ENCODE measurements around the gene PALD1. TPM values are rescaled to one million over a fixed set of nuclear protein-coding genes. Genes with fewer than 3 reads are reported as not detected.

Gene PALD1
- total and polyA plus RNA-seq, 9 of the 15 experiments (the other 6 are each of a cell fraction or from before 2014, with no cell fraction given) = 0.03 to 0.29 (median 0.09) TPM; not detected in 2

DNA sequence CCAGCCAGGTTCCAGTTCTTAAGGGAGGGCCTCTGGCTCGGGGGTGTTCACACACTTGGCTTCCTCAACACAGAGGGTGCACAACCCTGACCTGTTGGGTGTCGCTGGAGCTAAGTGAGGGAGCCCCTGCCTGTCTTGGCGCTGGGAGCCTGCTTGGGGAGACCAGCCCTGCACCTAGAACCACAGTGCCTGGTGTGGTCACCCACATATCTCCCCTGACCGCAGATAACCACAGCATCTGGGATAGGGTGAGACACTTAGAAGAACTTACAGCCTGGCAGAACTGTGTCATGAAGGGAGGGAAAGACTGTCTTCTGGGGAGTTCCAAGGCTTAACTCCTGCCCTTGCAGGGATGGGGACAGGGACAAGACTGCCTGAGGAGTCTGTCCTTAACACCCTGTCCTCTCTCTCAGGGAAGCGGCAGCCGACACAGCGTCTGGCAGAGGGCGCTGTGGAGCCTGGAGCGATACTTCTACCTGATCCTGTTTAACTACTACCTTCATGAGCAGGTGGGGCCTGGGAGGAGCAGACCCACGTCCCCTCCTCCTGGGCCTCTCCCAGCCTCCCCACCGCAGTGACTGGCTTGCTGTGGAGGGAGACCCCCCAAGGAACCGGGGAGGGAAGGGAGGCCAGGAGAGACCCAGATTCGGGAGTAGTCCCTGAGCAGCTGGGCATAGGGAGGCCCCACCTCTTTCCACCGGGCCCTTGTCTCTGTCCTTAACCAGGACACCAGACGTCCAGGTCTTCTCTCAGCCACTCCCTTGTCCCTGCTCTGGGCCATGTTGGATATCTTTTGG, 59.0 kb downstream of the PALD1 start (continued):
- TF ChIP-seq, protein P1, sequence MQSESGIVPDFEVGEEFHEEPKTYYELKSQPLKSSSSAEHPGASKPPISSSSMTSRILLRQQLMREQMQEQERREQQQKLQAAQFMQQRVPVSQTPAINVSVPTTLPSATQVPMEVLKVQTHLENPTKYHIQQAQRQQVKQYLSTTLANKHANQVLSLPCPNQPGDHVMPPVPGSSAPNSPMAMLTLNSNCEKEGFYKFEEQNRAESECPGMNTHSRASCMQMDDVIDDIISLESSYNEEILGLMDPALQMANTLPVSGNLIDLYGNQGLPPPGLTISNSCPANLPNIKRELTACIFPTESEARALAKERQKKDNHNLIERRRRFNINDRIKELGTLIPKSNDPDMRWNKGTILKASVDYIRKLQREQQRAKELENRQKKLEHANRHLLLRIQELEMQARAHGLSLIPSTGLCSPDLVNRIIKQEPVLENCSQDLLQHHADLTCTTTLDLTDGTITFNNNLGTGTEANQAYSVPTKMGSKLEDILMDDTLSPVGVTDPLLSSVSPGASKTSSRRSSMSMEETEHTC (IDR thresholded peaks at IDR 0.05) = no peak
- TF ChIP-seq, protein P2, sequence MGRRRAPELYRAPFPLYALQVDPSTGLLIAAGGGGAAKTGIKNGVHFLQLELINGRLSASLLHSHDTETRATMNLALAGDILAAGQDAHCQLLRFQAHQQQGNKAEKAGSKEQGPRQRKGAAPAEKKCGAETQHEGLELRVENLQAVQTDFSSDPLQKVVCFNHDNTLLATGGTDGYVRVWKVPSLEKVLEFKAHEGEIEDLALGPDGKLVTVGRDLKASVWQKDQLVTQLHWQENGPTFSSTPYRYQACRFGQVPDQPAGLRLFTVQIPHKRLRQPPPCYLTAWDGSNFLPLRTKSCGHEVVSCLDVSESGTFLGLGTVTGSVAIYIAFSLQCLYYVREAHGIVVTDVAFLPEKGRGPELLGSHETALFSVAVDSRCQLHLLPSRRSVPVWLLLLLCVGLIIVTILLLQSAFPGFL (CRISPR knock-in tag; IDR thresholded peaks at IDR 0.05) = no peak
- no peak for TF ChIP-seq ETV5 (CRISPR knock-in tag; IDR thresholded peaks at IDR 0.05; ENCODE audit: low read depth)
- no peak for TF ChIP-seq SIX5 (IDR thresholded peaks at IDR 0.05; ENCODE audit: borderline replicate concordance in 1 of 2, insufficient read depth in 1 of 2, low read depth in 1 of 2, low read length in 2 of 2)
- no peak for TF ChIP-seq ZNF3 (CRISPR knock-in tag; IDR thresholded peaks at IDR 0.05)
- no peak for TF ChIP-seq SIN3B (IDR thresholded peaks at IDR 0.05; ENCODE audit: low read depth)
- TF ChIP-seq U2AF2 (optimal IDR thresholded peaks at IDR 0.05; ENCODE audit: low read depth, low read length) = no peak
- no peak for TF ChIP-seq NR2C1 (IDR thresholded peaks at IDR 0.05)
- no peak for TF ChIP-seq NR2C1 (tag; IDR thresholded peaks at IDR 0.05)
- no peak for TF ChIP-seq ASH1L (IDR thresholded peaks at IDR 0.05; ENCODE audit: borderline replicate concordance, low read depth, partially characterized antibody)
- no peak for TF ChIP-seq MAFG (tag; conservative IDR thresholded peaks at IDR 0.05)
- no peak for TF ChIP-seq ZNF143 (CRISPR knock-in tag; IDR thresholded peaks at IDR 0.05)
- TF ChIP-seq, protein P3, sequence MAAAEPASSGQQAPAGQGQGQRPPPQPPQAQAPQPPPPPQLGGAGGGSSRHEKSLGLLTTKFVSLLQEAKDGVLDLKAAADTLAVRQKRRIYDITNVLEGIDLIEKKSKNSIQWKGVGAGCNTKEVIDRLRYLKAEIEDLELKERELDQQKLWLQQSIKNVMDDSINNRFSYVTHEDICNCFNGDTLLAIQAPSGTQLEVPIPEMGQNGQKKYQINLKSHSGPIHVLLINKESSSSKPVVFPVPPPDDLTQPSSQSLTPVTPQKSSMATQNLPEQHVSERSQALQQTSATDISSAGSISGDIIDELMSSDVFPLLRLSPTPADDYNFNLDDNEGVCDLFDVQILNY (CRISPR knock-in tag; IDR thresholded peaks at IDR 0.05) = no peak
- no peak for TF ChIP-seq ZSCAN29 (IDR thresholded peaks at IDR 0.05)
- no peak for TF ChIP-seq CEBPG (CRISPR knock-in tag; IDR thresholded peaks at IDR 0.05)
- TF ChIP-seq CEBPG (tag; conservative IDR thresholded peaks at IDR 0.05 in 1 of 2, IDR thresholded peaks at IDR 0.05 in 1 of 2) = no peak
- no peak for TF ChIP-seq MECOM (CRISPR knock-in tag; IDR thresholded peaks at IDR 0.05)
- TF ChIP-seq ELF4 (CRISPR knock-in tag; IDR thresholded peaks at IDR 0.05) = no peak
- TF ChIP-seq TSC22D4 (tag; IDR thresholded peaks at IDR 0.05) = no peak
- TF ChIP-seq HDAC8 (tag; IDR thresholded peaks at IDR 0.05) = no peak
- no peak for TF ChIP-seq OTX1 (CRISPR knock-in tag; IDR thresholded peaks at IDR 0.05)
- no peak for TF ChIP-seq RBM34 (IDR thresholded peaks at IDR 0.05; ENCODE audit: borderline replicate concordance, insufficient read depth, low read length)
- no peak for TF ChIP-seq NFE2L1 (tag; IDR thresholded peaks at IDR 0.05; ENCODE audit: borderline replicate concordance, low read depth)
- TF ChIP-seq BRCA1 (IDR thresholded peaks at IDR 0.05) = no peak
- peak; percentile 49; the same call in 1 of the 2 replicates for TF ChIP-seq BRCA1 (CRISPR knock-in tag; IDR thresholded peaks at IDR 0.05)
- no peak for TF ChIP-seq ZNF778 (CRISPR knock-in tag; IDR thresholded peaks at IDR 0.05)
- TF ChIP-seq NRF1 (conservative IDR thresholded peaks at IDR 0.05 in 1 of 2, IDR thresholded peaks at IDR 0.05 in 1 of 2) = no peak
